NCI-H2029 treated with DMSO at 0.1 percent for 48 hours (cell line): ENCODE data around the gene PDE3B.

Experiments
- DNase-seq: peaks from one replicate; lab custom pipeline; 2025; lab: John Stamatoyannopoulos, UW

PDE3B gene

GRCh38 chr11:14886513-14886912 is 242.9 kb downstream of the PDE3B start:
- no peak for DNase-seq

GRCh38 chr11:14891143-14892035 is 247.8 kb downstream of the PDE3B start:
- peak; percentile 80 for DNase-seq

- peak; percentile 83 for DNase-seq
These were observed 248.5 kb downstream of the PDE3B start, which contains the start of gene CYP2R1 for GRCh38 chr11:14892036-14892556. CYP2R1 (minus strand) TSS chr11:14892231; CDS start chr11:14892205, 26 bp downstream.

- DNase-seq = no peak
These were observed 249.0 kb downstream of the PDE3B start for GRCh38 chr11:14892577-14892976.

GRCh38 chr11:14894657-14895598 is 251.3 kb downstream of the PDE3B start:
- DNase-seq = no peak

- DNase-seq = no peak
These were observed 254.8 kb downstream of the PDE3B start for GRCh38 chr11:14898355-14898754.

- DNase-seq = no peak
These were observed 255.3 kb downstream of the PDE3B start for GRCh38 chr11:14898906-14899305.

GRCh38 chr11:14902650-14903350 is 259.2 kb downstream of the PDE3B start:
- no peak for DNase-seq

- DNase-seq = no peak
These were observed 261.1 kb downstream of the PDE3B start for GRCh38 chr11:14904745-14905103.

- DNase-seq = no peak
These were observed 261.8 kb downstream of the PDE3B start for GRCh38 chr11:14905104-14906033.

- no peak for DNase-seq
These were observed 263.0 kb downstream of the PDE3B start for GRCh38 chr11:14906578-14906977.

- DNase-seq = no peak
These were observed 263.4 kb downstream of the PDE3B start for GRCh38 chr11:14906993-14907392.

GRCh38 chr11:14907411-14908213 is 264.0 kb downstream of the PDE3B start:
- DNase-seq = peak; percentile 50

GRCh38 chr11:14908214-14908880 is 264.7 kb downstream of the PDE3B start:
- DNase-seq = peak; percentile 72

GRCh38 chr11:14914536-14914935 is 270.9 kb downstream of the PDE3B start:
- DNase-seq = no peak

GRCh38 chr11:14916403-14916802 is 272.8 kb downstream of the PDE3B start:
- no peak for DNase-seq
